HG03460 (cell line): ENCODE results near the gene PPM1J.
"Not testable (repeated sequence)": the region's sequence is repeated elsewhere in the genome, so short reads cannot be mapped to it uniquely, and the experiment has no call there.

Source experiments
- ATAC-seq: cut with Tn5 transposase; IDR thresholded peaks from one replicate; pipeline ENCODE4 v1.9.1; 2021; ENCODE audit not compliant: unreplicated experiment

The PPM1J gene, protein sequence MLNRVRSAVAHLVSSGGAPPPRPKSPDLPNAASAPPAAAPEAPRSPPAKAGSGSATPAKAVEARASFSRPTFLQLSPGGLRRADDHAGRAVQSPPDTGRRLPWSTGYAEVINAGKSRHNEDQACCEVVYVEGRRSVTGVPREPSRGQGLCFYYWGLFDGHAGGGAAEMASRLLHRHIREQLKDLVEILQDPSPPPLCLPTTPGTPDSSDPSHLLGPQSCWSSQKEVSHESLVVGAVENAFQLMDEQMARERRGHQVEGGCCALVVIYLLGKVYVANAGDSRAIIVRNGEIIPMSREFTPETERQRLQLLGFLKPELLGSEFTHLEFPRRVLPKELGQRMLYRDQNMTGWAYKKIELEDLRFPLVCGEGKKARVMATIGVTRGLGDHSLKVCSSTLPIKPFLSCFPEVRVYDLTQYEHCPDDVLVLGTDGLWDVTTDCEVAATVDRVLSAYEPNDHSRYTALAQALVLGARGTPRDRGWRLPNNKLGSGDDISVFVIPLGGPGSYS

DNA sequence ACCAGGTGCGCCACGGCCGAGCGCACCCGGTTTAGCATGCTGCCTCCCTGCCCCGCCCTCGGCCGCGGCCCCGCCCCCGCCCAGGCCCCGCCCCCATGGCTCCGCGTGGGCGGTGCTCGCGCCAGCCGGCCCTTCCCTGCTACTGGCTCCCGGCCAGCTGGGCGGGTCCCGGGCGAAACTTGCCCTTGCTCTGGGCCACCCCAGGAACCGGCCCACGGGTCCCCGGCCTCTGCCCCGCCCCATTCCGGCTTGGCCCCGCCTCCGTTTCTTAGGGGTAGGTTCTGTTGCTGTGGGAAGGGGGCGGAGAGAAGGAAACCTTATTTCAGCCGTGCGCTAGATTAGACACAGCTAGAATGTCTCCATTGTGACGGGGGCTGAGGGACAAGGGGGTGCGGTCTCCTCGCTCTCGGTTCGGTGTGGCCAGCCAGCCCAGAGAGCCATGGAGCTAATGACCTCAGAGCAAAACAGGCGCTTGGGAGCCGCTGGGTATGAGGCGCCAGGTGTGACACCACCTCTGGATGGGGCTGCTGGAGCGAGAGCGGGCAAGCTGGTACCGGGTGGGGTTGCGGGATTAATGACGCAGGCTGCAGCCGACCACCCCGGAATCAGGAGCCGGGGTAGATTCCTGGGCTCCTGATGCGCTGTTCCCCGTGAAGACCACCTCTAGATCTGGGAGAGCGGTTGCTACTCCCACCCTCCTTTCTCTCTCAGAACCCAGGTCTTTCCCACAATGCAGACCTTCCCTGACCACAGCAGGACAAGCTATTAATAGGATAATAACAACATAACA, at the start of gene PPM1J:
PPM1J (minus strand) TSS at position 69 of the 790 bp plus-strand sequence; CDS start at position 38, 31 bp downstream.
- peak; percentile 73 for ATAC-seq

- ATAC-seq = no peak
Observed at GRCh38 chr1:112762541-112763500, 47.7 kb upstream of the PPM1J start.

- no peak for ATAC-seq
Observed at GRCh38 chr1:112761714-112762480, 46.8 kb upstream of the PPM1J start.

DNA sequence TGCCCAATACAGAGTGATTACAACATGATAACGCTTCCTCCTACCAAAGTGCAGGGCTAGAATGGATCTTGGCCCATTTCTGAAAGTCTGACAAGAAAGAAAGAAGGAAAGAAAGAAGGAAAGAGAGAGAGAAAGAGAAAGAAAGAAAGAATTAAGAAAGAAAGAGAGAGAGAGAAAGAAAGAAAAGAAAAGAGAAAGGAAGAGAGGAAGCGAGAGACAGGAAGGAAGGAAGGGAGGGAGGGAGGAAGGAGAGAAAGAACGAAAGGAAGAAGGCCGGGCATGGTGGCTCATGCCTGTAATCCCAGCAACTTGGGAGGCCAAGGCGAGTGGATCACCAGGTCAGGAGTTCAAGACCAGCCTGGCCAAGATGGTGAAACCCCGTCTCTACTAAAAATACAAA, 44.1 kb upstream of the PPM1J start:
- ATAC-seq = no peak

- ATAC-seq = no peak
Observed at GRCh38 chr1:112754116-112754628, 39.0 kb upstream of the PPM1J start.

DNA sequence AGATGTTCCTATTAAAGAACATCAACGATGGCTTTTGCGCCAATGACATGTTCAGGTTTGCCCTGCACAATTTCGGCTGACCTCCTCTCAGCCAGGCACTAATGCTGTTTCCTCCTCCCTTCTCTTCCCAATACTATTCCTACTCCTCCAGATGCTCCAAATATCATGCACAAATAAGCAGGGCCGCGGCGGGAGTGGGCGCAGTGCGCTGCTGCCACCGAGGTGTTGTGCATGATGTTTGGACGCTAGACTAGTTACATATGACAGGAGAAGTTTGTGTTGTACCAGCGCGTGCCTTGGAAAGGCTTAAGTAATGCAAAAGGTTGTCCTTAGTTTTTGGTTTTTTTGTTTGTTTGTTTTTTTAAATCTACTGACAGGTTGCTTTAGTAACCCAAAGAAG, 33.3 kb upstream of the PPM1J start:
- ATAC-seq = no peak

- no peak for ATAC-seq
Observed at GRCh38 chr1:112744009-112744578, 29.0 kb upstream of the PPM1J start.

- no peak for ATAC-seq
Observed at GRCh38 chr1:112743174-112744008, 28.3 kb upstream of the PPM1J start.

GRCh38 chr1:112737573-112737972, 22.4 kb upstream of the PPM1J start:
- ATAC-seq = no peak

DNA sequence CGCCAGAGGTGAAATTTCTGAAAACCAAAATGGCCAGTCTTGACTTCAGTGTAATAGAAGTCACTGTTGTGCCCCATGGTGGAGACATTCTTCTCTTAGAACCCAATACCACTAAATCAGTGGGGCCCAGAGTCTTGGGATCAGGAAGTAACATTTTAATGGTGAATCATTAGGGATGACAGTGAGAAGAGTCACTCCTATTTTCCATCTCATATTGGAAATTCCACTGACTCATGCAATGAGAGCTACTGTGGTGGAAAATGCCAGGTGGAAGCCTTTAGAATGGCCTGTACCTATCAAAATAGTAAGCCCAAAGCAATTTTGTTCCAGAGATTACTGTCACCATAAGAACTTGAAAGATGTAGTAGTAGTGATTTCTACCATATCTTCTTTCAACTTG, 20.6 kb upstream of the PPM1J start:
- no peak for ATAC-seq

DNA sequence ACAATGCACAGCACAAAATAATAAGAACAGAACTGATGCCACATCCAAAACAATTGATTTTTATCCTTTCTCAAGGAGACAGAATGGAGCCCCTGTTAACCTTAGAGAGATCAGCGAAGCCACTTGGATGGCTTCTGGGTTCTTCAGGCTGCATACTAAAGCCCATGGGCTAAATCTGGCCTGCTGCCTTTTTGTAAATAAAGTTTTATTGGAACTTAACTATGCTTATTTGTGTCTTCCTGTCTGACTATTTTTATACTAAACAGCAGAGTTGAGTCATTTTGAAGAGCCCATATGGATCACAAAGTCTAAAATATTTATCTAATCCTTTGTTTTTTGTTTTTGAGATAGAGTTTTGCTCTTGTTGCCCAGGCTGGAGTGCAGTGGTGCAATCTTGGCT, 16.3 kb upstream of the PPM1J start:
- ATAC-seq = no peak

GRCh38 chr1:112729909-112730308, 14.8 kb upstream of the PPM1J start:
- no peak for ATAC-seq

DNA sequence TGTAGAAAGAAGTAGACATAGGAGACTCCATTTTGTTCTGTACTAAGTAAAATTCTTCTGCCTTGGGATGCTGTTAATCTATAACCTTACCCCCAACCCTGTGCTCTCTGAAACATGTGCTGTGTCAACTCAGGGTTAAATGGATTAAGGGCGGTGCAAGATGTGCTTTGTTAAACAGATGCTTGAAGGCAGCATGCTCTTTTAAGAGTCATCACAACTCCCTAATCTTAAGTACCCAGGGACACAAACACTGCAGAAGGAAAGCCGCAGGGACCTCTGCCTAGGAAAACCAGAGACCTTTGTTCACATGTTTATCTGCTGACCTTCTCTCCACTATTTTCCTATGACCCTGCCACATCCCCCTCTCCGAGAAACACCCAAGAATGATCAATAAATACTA, 13.9 kb upstream of the PPM1J start:
- ATAC-seq = not testable (repeated sequence)

- not testable (repeated sequence) for ATAC-seq
Observed at GRCh38 chr1:112728306-112728971, 13.3 kb upstream of the PPM1J start.

GRCh38 chr1:112727716-112728115, 12.6 kb upstream of the PPM1J start:
- no peak for ATAC-seq

- ATAC-seq = not testable (repeated sequence)
Observed at GRCh38 chr1:112724240-112724639, 9.1 kb upstream of the PPM1J start.

DNA sequence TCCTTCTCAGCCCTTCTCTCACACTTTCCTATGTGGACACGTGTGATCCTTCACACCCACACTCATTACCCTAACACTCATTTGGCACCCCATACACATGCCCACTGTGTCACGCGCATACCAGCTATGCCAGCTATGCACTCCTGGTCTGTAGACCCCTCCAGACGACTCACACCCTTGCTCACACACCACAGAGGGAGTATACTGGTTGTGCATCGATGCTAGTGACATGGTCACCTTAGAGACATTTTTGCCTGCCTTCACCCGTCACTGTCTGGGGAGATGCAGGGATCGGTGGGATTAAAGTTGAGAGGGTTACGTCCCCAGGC, 8.3 kb upstream of the PPM1J start:
- no peak for ATAC-seq
